WTC11 (cell line): Measurements from ENCODE around the gene FASTK.

Source experiments
- NR2C2 ChIP-seq: sonication (generic); formaldehyde crosslinking; IDR thresholded peaks from 2 replicates; pipeline ENCODE4 v1.8.0; 2022; ENCODE audit warnings: mild to moderate bottlenecking, missing genetic modification reagents
- ZNF138 ChIP-seq: sonication (generic); formaldehyde crosslinking; conservative IDR thresholded peaks from 2 replicates; pipeline ENCODE4 v1.8.1; 2022; ENCODE audit warnings: mild to moderate bottlenecking, moderate library complexity, missing genetic modification reagents
- TF ChIP-seq, protein P1 (sequence below): fragments of 200-600 bp; IDR thresholded peaks from 2 replicates; pipeline ENCODE4 v1.8.0; 2022; ENCODE audit warnings: antibody characterized with exemption

- TF ChIP-seq, protein P1, sequence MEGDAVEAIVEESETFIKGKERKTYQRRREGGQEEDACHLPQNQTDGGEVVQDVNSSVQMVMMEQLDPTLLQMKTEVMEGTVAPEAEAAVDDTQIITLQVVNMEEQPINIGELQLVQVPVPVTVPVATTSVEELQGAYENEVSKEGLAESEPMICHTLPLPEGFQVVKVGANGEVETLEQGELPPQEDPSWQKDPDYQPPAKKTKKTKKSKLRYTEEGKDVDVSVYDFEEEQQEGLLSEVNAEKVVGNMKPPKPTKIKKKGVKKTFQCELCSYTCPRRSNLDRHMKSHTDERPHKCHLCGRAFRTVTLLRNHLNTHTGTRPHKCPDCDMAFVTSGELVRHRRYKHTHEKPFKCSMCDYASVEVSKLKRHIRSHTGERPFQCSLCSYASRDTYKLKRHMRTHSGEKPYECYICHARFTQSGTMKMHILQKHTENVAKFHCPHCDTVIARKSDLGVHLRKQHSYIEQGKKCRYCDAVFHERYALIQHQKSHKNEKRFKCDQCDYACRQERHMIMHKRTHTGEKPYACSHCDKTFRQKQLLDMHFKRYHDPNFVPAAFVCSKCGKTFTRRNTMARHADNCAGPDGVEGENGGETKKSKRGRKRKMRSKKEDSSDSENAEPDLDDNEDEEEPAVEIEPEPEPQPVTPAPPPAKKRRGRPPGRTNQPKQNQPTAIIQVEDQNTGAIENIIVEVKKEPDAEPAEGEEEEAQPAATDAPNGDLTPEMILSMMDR: no peak
- no peak for TF ChIP-seq NR2C2 (CRISPR knock-in tag)
- TF ChIP-seq ZNF138: no peak
Measured at GRCh38 chr7:151073990-151074389, 6.6 kb downstream of the FASTK start.
